Measurements from ENCODE around the gene ATP6V1B1.

DNA sequence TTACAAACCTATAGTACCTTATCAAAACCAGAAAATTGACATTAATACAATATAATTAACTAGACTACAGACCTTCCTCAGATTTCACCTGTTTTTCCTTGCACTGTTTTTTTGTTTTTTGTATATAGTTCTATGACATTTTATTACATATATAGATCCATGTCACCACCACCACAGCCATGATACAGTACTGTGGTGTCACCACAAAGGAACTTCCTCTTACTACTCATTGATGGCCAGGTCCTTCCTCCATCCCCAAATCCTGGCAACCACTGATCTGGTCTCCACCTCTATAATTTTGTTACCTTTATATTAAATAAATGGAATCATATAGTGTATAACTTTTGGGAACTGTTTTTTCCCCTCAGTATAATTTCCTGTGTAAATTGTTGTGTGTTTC lies 19.4 kb upstream of the ATP6V1B1 start:
- TF ChIP-seq, protein P1, sequence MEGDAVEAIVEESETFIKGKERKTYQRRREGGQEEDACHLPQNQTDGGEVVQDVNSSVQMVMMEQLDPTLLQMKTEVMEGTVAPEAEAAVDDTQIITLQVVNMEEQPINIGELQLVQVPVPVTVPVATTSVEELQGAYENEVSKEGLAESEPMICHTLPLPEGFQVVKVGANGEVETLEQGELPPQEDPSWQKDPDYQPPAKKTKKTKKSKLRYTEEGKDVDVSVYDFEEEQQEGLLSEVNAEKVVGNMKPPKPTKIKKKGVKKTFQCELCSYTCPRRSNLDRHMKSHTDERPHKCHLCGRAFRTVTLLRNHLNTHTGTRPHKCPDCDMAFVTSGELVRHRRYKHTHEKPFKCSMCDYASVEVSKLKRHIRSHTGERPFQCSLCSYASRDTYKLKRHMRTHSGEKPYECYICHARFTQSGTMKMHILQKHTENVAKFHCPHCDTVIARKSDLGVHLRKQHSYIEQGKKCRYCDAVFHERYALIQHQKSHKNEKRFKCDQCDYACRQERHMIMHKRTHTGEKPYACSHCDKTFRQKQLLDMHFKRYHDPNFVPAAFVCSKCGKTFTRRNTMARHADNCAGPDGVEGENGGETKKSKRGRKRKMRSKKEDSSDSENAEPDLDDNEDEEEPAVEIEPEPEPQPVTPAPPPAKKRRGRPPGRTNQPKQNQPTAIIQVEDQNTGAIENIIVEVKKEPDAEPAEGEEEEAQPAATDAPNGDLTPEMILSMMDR (IDR thresholded peaks at IDR 0.05), result no peak
- TF ChIP-seq POLR2A (IDR thresholded peaks at IDR 0.05), result no peak
